Endothelial cell (in vitro differentiated cells): Measurements from ENCODE around the gene DEUP1. TPM values are rescaled to one million over a fixed set of nuclear protein-coding genes. Genes with fewer than 3 reads are reported as not detected.

Experiments used
- DNase-seq: peaks from one replicate; pipeline ENCODE4 v3.0.0; 2021; ENCODE audit warnings: low spot score
- H3K27ac Mint-ChIP-seq: one replicate; pipeline ENCODE4 v1.8.0; 2021; ENCODE audit warnings: mixed read lengths, inconsistent platforms; ENCODE audit not compliant: unreplicated experiment
- H3K27me3 Mint-ChIP-seq: one replicate; pipeline ENCODE4 v1.8.0; 2021; ENCODE audit warnings: mild to moderate bottlenecking, moderate library complexity, mixed read lengths, inconsistent platforms; ENCODE audit not compliant: unreplicated experiment
- H3K36me3 Mint-ChIP-seq: one replicate; pipeline ENCODE4 v1.8.0; 2021; ENCODE audit warnings: mild to moderate bottlenecking, low read depth, mixed read lengths, inconsistent platforms; ENCODE audit not compliant: unreplicated experiment
- H3K4me1 Mint-ChIP-seq: one replicate; pipeline ENCODE4 v1.8.0; 2021; ENCODE audit warnings: mild to moderate bottlenecking, mixed read lengths, inconsistent platforms; ENCODE audit not compliant: unreplicated experiment
- H3K4me3 Mint-ChIP-seq: one replicate; pipeline ENCODE4 v1.8.0; 2021; ENCODE audit warnings: mild to moderate bottlenecking, mixed read lengths, inconsistent platforms; ENCODE audit not compliant: unreplicated experiment
- H3K9me3 Mint-ChIP-seq: one replicate; pipeline ENCODE4 v1.8.0; 2021; ENCODE audit warnings: mixed read lengths, inconsistent platforms; ENCODE audit not compliant: unreplicated experiment
- total RNA-seq: library from RNA; stranded (reverse); fragmentation: NEBNext Ultra II Directional; extraction: Animal tissue kit (Norgen Biotek cat#: 25700); gene quantifications from one replicate; pipeline ENCODE4 v1.2.1, GENCODE V29; 2021; ENCODE audit not compliant: unreplicated experiment
- TF ChIP-seq, protein P1 (sequence below): fragments of 200-600 bp; sonication (generic); IDR thresholded peaks from one replicate; pipeline ENCODE4 v1.5.0; 2021; ENCODE audit warnings: antibody characterized with exemption; ENCODE audit not compliant: unreplicated experiment

DEUP1 gene
- total RNA-seq, 1 donor from 2014 or later, result not detected

DNA sequence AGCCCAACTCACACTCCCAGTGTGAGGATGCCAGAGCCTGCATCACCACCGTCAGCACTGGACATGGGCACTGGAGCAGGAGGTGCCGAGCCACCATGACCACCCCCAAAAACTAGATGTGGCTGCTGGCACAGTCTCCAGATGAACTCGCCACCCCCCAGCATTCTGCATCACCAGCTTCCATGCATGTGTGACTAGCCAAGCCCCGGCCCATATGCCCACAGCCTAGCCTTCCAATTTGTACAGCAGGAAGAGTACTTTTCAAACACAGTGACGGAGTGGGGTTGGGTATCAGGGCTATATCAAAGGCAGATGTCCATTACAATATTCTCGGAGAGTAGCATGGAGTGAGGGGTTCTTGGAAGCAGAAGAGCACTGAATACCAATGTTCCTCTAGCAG is 149.7 kb downstream of the DEUP1 start:
- Mint-ChIP-seq H3K36me3 (peaks cover 11% of the 10 kb centered on the region), H3K4me1 (peaks cover 6% of the 10 kb centered on the region)
- TF ChIP-seq, protein P1, sequence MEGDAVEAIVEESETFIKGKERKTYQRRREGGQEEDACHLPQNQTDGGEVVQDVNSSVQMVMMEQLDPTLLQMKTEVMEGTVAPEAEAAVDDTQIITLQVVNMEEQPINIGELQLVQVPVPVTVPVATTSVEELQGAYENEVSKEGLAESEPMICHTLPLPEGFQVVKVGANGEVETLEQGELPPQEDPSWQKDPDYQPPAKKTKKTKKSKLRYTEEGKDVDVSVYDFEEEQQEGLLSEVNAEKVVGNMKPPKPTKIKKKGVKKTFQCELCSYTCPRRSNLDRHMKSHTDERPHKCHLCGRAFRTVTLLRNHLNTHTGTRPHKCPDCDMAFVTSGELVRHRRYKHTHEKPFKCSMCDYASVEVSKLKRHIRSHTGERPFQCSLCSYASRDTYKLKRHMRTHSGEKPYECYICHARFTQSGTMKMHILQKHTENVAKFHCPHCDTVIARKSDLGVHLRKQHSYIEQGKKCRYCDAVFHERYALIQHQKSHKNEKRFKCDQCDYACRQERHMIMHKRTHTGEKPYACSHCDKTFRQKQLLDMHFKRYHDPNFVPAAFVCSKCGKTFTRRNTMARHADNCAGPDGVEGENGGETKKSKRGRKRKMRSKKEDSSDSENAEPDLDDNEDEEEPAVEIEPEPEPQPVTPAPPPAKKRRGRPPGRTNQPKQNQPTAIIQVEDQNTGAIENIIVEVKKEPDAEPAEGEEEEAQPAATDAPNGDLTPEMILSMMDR, result no peak

DNA sequence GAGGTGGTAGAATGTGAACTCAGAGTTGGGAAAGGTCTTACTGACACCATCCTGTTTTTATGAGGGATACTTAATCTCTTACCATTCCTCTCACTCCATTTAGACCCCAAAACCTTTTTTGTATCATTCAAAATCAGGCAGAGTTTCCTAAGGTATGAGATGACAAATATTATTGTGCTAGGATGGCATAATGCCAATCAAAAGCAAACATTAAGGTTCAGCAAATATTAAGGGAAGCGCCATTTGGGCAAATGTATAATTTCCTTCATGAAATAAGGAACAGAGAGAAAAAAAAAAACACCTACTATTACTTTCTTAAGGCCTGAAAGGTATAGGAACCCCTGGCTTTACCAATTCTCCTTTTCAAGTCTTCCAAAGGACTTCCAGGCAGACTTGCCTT is 150.2 kb downstream of the DEUP1 start:
- H3K27me3 Mint-ChIP-seq, result peaks cover 1% of the 10 kb centered on the region
- no peaks in the 10 kb centered on the region for H3K9me3 Mint-ChIP-seq
- no peak overlapping the region for H3K4me3 Mint-ChIP-seq
- TF ChIP-seq, protein P1, result no peak
- DNase-seq, result no peak
- H3K36me3 Mint-ChIP-seq, result peaks cover 11% of the 10 kb centered on the region
- H3K4me1 Mint-ChIP-seq, result peaks cover 6% of the 10 kb centered on the region
- no peak overlapping the region for H3K27ac Mint-ChIP-seq

More for the DNA sequence above, 149.7 kb downstream of the DEUP1 start:
- Mint-ChIP-seq H3K27ac (no peak overlapping the region), H3K9me3 (no peaks in the 10 kb centered on the region), H3K27me3 (peaks cover 1% of the 10 kb centered on the region), H3K4me3 (no peak overlapping the region)
- DNase-seq, result no peak

DNA sequence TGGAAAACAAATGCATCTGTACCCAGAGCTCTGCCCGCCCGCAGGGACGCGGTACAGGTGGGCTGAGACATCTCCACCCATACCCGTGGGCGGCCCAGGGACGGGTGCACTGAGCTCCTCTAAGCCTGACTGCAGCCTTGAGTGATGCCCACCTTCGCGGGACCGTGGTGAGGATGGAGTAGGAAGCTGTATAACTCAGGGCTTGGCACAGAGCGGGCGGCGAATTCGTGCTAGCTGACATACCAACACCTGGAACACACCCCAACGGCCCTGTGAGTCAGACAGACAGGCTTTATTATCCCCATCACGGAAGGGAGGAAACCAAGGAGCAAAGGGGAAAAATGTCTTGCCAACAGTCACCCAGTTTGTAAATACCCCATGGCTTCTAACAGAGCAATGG is 150.7 kb downstream of the DEUP1 start:
- H3K27me3 Mint-ChIP-seq, result peaks cover 1% of the 10 kb centered on the region
- no peak for DNase-seq
- TF ChIP-seq, protein P1, result no peak
- peaks cover 8% of the 10 kb centered on the region for H3K36me3 Mint-ChIP-seq
- no peak overlapping the region for H3K4me3 Mint-ChIP-seq
- no peaks in the 10 kb centered on the region for H3K9me3 Mint-ChIP-seq
- H3K4me1 Mint-ChIP-seq, result peaks cover 6% of the 10 kb centered on the region
- H3K27ac Mint-ChIP-seq, result no peak overlapping the region

DNA sequence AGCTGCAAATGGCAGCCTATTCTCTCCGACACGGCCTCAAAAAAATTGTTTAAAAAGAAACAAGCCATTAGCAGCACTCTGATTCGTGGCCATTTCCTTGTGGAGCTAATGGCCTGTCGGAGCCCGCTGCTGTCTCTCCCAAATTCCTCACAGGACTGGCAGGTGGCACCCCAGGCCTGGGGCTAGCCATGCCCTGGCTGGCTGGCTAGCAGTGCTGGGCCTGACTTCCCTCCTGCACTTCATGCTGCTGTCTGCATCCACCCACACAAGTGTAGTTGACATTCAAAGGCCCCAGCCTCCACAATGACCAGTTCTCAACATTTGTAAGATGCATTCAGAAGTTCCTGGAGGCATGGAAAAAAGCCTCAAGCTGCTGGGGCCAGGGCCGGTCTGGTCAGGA is 151.2 kb downstream of the DEUP1 start:
- H3K36me3 Mint-ChIP-seq, result peaks cover 6% of the 10 kb centered on the region
- no peak overlapping the region for H3K27ac Mint-ChIP-seq
- peaks cover 1% of the 10 kb centered on the region for H3K27me3 Mint-ChIP-seq
- no peak overlapping the region for H3K4me3 Mint-ChIP-seq
- no peaks in the 10 kb centered on the region for H3K9me3 Mint-ChIP-seq
- DNase-seq, result no peak
- TF ChIP-seq, protein P1, result no peak
- peaks cover 6% of the 10 kb centered on the region for H3K4me1 Mint-ChIP-seq

DNA sequence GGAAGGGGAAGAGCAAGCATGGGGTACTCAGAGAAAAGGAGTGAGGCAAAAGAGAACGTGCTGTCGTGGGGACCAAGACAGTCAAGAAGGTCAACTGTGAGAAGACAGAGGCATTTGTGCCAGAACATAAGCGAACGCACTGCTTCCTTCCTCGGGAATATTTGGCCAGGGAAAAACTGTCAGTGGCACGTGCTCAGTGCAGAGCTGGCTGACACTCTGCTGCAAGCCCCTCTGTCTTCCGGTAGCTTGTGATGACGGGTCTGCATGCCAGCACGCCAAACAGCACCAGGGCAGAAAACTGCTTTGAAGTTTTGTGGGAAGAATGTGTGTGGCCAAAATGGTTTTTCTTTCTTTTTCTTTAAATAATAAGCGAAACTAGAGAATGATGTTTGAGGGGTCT is 152.0 kb downstream of the DEUP1 start:
- peaks cover 6% of the 10 kb centered on the region for H3K36me3 Mint-ChIP-seq
- H3K27ac Mint-ChIP-seq, result no peak overlapping the region
- TF ChIP-seq, protein P1, result no peak
- no peaks in the 10 kb centered on the region for H3K9me3 Mint-ChIP-seq
- H3K27me3 Mint-ChIP-seq, result peaks cover 1% of the 10 kb centered on the region
- no peak for DNase-seq
- H3K4me3 Mint-ChIP-seq, result no peak overlapping the region
- H3K4me1 Mint-ChIP-seq, result peaks cover 6% of the 10 kb centered on the region
